ENCODE data around the gene C14orf132. TPM values are rescaled to one million over a fixed set of nuclear protein-coding genes. Genes with fewer than 3 reads are reported as not detected.

Gene C14orf132
- total and polyA plus RNA-seq, 2 of the 4 experiments (the other 2 are of a cell fraction) = 6.3 to 13.5 TPM

GRCh38 chr14:96077983-96078624 is 38.9 kb downstream of the C14orf132 start:
- DNase-seq = no peak
- Histone ChIP-seq H2BK120ac (ENCODE audit: low read depth, low read length) (no peak overlapping the region), H2BK15ac (ENCODE audit: low read depth, low read length) (no peak overlapping the region), H2AK9ac (replicated peaks; ENCODE audit: low read depth, low read length, poor library complexity) (no peak overlapping the region), H3K4me3 (ENCODE audit: insufficient read depth, low read depth, low read length) (no peak overlapping the region), H3K9me1 (ENCODE audit: insufficient read depth, low read length) (no peaks in the 10 kb centered on the region), H3K9ac (ENCODE audit: low read depth, low read length) (no peak overlapping the region), H3K9me3 (ENCODE audit: control insufficient read depth, insufficient read depth, low read length) (no peaks in the 10 kb centered on the region), H2BK20ac (ENCODE audit: low read depth, low read length) (no peak overlapping the region), H4K5ac (ENCODE audit: low read depth, low read length) (no peak overlapping the region), H4K20me1 (ENCODE audit: insufficient read depth, low read length) (peaks cover 10% of the 10 kb centered on the region; the same call in 1 of the 2 replicates), H3K4me1 (ENCODE audit: control insufficient read depth, insufficient read depth, low read length) (no peaks in the 10 kb centered on the region), H2AFZ (replicated peaks; ENCODE audit: low read length, poor library complexity) (no peak overlapping the region), H3K23ac (ENCODE audit: low read depth, low read length) (no peak overlapping the region), H4K91ac (ENCODE audit: insufficient read depth, low read depth, low read length) (no peak overlapping the region), H2AK5ac (ENCODE audit: low read depth, low read length) (no peak overlapping the region), H3K4ac (ENCODE audit: low read depth, low read length) (no peak overlapping the region), H4K8ac (ENCODE audit: low read depth in 2 of 2, low read length in 2 of 2) (no peak overlapping the region), H3K27me3 (ENCODE audit: control insufficient read depth, insufficient read depth, low read length) (no peaks in the 10 kb centered on the region), H3K18ac (ENCODE audit: low read depth, low read length) (no peak overlapping the region), H3K4me2 (ENCODE audit: low read depth, low read length) (no peak overlapping the region), H2BK5ac (ENCODE audit: low read depth, low read length, poor library complexity, severe bottlenecking) (no peak overlapping the region), H3K79me1 (ENCODE audit: low read depth in 1 of 2, low read length in 2 of 2) (peaks cover 22 to 33% of the 10 kb centered on the region in 2 experiments; a peak in 3 of 4 replicates), H3K14ac (replicated peaks; ENCODE audit: low read depth, low read length) (no peak overlapping the region), H3K36me3 (ENCODE audit: control insufficient read depth, insufficient read depth, low read length) (peaks cover 13% of the 10 kb centered on the region; the same call in 1 of the 2 replicates), H3K27ac (ENCODE audit: insufficient read depth, low read length) (no peak overlapping the region), H3K56ac (ENCODE audit: extremely low read depth, insufficient read depth, low read length) (no peak overlapping the region)
- ATAC-seq (ENCODE audit: low read depth) = no peak
- in situ Hi-C loops (cut with MboI; ENCODE audit: low sequenced_read_pairs) = no loop called here
- dilution Hi-C loops (cut with HindIII; ENCODE audit: low sequenced_read_pairs, unreplicated experiment) = no loop called here
- ChIA-PET POLR2A (ENCODE audit: unreplicated experiment) (no interaction called here), CTCF (no interaction called here)
- WGBS, 2 experiments (ENCODE audit: extremely low coverage in 2 of 2, insufficient read length in 1 of 2) = 64% methylated on average over 7 of the region's 11 CpGs; no CpG with 5 or more reads in 1 of the 2 experiments
- no TSS peak for BruUV-seq (replicated peaks)
- intact Hi-C loops (cut with micrococcal nuclease) = no loop called here
- TF ChIP-seq MAFK (IDR thresholded peaks at IDR 0.05; ENCODE audit: low read depth, low read length) (no peak), USF2 (IDR thresholded peaks at IDR 0.05; ENCODE audit: low read depth, low read length) (no peak), SMC3 (IDR thresholded peaks at IDR 0.05; ENCODE audit: low read depth, low read length) (no peak), MAZ (IDR thresholded peaks at IDR 0.05; ENCODE audit: borderline replicate concordance, low read depth, low read length) (no peak), MXI1 (IDR thresholded peaks at IDR 0.05; ENCODE audit: borderline replicate concordance, low read depth, low read length) (no peak), RAD21 (IDR thresholded peaks at IDR 0.05; ENCODE audit: low read length) (no peak), RFX5 (IDR thresholded peaks at IDR 0.05; ENCODE audit: low read depth, low read length) (no peak)
